Activated gamma-delta T cell treated with Interleukin-2 at 50 U/mL for 16 hours (primary cell): ENCODE measurements around the gene JAM2.
"Not testable (repeated sequence)": the region's sequence is repeated elsewhere in the genome, so short reads cannot be mapped to it uniquely, and the experiment has no call there.

Experiments
- DNase-seq: peaks from one replicate; pipeline ENCODE4 v3.0.0-alpha.2; 2020

JAM2 gene

DNA sequence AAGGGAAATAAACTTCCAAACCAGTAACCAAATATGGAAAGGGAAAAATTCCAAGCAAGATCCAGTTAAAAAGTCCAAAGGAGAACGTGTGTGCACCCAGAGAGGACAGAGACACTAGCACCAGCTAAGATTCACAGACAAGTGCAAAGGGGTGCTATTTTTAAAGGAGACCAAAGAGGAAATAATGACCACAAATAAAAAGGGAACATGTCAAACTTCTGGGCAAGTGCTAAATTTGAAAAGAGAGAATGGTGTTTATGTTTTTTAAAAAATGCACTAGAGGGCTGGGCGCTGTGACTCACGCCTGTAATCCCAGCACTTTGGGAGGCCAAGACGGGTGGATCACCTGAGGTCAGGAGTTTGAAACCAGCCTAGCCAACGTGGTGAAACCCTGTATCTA is 8.6 kb downstream of the JAM2 start:
- DNase-seq, result no peak

DNA sequence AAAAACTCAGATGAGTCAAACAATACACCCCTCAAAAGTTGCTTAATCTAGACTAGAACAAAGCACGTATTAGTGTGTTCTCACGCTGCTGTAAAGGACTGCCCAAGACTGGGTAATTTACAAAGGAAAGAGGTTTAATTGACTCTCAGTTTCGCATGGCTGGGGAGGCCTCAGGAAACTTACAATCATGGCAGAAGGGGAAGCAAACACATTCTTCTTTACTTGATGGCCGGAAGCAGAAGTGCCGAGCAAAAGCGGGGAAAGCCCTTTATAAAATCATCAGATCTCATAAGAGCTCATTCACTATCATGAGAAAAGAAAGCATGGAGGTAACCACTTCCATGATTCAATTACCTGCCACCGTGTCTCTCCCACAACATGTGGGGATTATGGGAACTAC is 10.1 kb downstream of the JAM2 start:
- no peak for DNase-seq

DNA sequence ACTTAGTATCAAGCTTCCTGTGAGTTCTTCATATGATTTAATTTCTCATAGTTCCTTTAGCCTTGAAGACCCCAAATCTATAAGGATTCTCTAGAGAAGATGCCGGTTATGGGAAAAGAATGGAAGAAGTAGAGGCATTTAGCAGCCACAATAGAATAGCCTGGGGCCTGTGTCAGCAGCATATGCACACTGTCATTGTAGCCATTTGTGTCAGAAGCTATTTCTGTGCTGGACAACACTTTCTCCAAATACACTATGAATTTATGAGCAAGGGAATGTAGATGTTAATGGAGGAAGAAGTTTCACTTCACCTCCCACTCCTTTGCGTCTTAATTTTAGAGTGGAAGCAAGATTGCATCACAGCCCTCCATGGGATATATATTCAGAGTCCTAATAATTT is 17.4 kb downstream of the JAM2 start:
- DNase-seq, result no peak

DNA sequence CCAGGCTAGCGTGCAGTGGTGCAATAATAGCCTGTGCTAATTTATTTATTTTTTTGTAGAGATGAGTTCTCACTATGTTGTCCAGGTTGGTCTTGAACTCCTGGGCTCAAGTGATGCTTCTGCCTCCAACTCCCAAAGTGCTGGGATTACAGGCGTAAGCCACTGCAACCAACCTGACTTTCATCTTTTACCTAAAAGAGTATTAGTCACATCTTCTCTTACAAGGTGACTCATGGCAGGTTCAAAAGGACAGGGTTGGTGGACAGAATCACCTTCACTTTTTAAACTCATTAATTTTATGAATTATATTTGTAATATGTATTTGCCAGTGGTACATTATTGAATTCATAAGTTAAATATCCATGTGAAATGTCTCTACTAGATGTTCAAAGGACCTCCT is 18.1 kb downstream of the JAM2 start:
- DNase-seq, result no peak

DNA sequence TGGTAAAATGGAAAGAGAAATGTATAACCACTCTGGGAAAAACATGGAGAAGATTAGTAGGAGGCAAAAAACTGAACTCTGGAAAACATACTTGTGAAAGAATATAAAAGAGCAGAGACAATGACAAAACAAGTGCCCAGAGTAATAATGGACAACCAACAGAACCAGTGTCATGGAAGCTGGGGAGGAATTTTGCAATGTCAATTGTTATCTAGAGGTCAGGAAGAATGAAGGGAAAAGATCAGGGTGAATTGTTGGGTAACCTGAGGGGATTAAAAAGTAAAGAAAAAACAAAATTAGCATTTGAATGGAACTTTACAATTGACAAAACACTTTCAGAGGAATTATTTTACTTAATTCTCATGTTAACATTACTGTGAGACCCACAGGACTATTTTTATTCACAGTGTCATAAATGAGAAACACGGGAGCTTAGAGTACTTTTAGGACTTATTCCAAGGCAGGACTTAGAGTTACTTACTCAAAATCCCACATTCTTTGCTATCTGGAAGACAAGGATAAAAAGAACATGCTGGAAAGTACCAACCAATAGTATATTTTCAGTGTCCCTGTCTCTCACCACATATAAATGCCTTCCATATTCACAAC is 19.5 kb downstream of the JAM2 start:
- no peak for DNase-seq

DNA sequence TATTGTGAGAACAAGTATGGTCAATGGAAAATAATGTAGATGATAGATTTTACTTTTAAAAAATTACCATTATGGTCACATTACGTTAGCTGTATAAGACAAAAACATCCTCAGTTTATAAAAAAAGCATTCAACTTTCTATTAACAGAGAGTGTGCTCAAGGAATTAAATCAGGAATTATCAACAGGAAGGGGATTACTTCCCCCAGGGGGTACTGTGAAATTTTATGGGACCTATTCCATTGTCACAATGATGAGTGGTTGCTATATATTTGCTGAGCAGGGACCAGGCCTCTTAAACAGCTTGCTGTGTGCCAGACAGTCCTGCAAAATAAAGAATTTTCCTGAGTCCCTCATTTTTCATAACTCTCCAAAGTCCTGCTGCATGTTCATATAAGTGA is 21.2 kb downstream of the JAM2 start:
- no peak for DNase-seq

GRCh38 chr21:25664491-25664931 is 25.5 kb downstream of the JAM2 start:
- no peak for DNase-seq

GRCh38 chr21:25670726-25671125 is 31.7 kb downstream of the JAM2 start:
- DNase-seq, result no peak

- DNase-seq, result no peak
These were observed 37.4 kb downstream of the JAM2 start for GRCh38 chr21:25676451-25676850.

- DNase-seq, result no peak
These were observed 43.3 kb downstream of the JAM2 start for GRCh38 chr21:25682382-25682781.

DNA sequence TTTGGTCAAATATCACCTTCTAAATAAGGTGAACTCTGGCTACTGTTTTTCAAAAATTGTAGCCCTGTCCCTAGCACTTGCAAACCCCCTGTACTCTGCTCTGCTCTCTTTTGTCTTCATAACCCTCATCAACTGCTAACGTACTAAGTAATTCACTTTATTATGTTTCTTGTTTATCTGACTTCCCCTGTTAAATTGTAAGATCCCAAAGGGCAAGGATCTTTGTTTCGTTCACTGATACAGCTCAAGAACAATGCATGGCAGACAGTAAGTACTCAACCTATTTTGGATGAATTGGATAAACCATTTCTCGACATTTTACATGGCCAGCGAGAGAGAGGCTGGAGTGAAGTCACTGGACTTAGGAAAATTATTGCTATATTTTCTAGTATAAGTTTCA is 48.7 kb downstream of the JAM2 start:
- no peak for DNase-seq

DNA sequence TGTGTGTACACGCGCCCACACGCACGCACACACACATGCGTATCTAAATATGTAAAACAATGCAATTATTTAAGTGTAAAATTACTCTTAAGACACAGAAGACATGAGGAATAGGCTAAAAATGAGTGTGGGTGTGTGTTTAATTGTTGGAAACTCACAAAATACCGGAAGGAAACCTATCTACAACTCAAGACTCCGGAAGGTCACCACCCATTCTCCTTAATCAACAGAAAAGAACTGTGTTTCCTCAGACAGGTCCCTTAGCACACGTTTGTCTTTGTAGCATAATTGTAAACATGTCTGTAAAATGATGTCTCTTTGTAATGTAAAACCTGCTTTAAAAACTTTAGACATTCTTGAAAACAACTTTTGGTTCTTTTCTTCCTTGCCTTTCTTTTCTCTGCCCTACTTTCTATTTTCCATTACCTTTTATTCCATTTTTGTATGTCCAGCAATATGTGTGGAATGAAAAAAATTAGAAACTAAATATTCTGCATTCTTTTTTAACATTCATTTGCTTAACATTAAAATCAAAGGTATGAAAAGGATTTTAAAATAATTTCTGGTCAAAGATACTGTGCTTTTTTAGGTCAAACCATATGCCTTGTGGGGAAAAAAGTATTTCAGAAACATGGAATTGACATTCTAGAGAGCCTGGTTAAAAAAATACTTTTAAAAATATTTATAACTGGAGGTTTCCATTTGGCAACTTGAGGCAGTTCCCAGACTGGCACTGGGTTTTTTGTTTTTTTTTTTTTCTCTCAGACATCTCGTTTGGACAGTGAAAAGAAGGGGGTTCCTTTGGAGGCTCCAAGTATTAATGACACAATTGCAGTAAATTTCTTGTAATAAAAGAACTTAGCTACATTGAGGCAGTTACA is 49.5 kb downstream of the JAM2 start:
- DNase-seq, result no peak

GRCh38 chr21:25689226-25689625 is 50.2 kb downstream of the JAM2 start:
- DNase-seq, result no peak

DNA sequence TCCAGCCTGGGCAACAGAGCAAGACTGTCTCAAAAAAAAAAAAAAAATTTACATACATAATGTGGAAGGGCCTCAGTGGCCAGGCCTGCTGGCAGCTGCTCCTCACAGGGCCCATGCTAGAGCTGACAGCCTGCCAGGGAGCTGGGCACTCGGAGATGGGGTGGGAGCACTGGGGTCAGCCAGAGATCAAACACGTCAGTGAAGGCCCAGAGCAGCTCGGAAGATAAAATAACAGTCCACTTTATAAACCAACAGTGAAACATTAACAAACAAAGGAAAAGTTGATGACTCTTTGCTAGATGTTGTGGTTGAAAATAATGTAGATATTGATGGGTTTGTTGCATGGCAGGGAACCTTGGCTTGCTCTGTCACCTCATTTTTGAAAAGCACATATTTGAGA is 52.9 kb downstream of the JAM2 start:
- DNase-seq, result no peak

DNA sequence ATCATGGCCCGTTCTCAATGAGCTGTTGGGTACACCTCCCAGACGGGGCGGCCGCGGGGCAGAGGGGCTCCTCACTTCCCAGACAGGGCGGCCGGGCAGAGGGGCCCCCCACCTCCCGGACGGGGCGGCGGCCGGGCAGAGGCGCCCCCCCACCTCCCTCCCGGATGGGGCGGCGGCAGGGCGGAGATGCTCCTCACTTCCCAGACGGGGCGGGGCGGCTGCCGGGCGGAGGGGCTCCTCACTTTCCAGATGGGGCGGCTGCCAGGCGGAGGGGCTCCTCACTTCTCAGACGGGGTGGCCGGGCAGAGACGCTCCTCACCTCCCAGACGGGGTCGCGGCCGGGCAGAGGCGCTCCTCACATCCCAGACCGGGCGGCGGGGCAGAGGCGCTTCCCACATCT is 56.4 kb downstream of the JAM2 start:
- not testable (repeated sequence) for DNase-seq

DNA sequence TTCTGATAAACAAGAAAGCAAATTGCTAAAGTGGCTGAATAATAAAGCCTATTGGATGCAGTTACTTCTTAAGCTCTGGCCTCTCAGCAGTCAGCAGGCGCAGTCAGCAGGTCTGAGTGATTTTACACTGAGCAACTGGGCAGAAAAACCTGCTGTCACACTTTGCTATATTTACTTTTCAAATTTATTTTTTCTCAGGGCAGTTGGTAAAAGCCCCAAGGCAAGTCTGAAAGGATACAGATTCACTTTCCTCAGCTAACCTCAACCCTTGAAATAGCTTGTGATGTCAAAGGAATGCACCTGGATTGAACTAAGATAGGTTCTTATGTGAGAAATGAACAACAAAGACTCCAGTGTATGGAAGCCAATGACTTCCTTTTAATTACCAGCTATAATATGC is 61.7 kb downstream of the JAM2 start:
- no peak for DNase-seq

GRCh38 chr21:25701529-25701928 is 62.5 kb downstream of the JAM2 start:
- DNase-seq, result no peak

DNA sequence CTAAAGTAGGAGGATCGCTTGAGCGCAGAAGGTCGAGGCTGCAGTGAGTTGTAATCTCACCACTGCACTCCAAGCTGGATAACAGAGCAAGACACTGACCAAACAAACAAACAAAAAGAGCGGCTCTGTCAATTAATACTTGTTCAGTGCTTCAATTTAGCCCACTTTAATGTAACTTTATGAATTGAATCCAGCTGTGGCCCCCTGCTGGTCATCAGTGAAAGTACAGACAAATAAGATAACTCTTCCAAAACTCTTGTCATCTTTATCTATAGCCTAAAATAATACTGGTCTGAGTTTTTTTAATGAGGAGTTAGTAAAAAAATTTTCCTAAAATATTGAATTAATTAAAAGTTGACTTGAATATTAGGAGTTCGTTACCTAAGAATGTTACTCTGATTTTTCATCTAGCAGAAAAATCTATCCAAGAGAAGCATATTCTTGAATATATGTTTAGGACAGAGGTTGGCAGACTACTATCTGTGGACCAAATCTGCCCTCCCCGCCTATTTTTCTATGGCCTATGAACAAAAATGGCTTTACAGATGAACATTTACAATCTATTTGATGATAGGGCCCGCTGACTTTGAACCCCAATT is 69.5 kb downstream of the JAM2 start:
- peak; percentile 52 for DNase-seq

GRCh38 chr21:25709684-25710265 is 70.7 kb downstream of the JAM2 start:
- no peak for DNase-seq

GRCh38 chr21:25710550-25710949 is 71.5 kb downstream of the JAM2 start:
- DNase-seq, result no peak

- DNase-seq, result not testable (repeated sequence)
These were observed 75.0 kb downstream of the JAM2 start for GRCh38 chr21:25714066-25714465.

GRCh38 chr21:25717491-25718147 is 78.6 kb downstream of the JAM2 start:
- DNase-seq, result no peak

- DNase-seq, result no peak
These were observed 82.9 kb downstream of the JAM2 start for GRCh38 chr21:25721987-25722386.
